Gastrocnemius medialis (tissue), 4 donors: ENCODE measurements around the gene CMTR2.

Source experiments
- POLR2A ChIP-seq, 2 donors: fragments of 450-650 bp; IDR thresholded peaks; one replicate each; pipeline ENCODE4 v1.6.1; 2017; ENCODE audit warnings: antibody characterized with exemption in 2 of 2, mild to moderate bottlenecking in 2 of 2, moderate library complexity in 2 of 2
- TF ChIP-seq, protein P1 (sequence below), 5 experiments: fragments of 450-650 bp in 3 of 5; fragments of 200-600 bp in 2 of 5; sonication (generic) in 2 of 5; IDR thresholded peaks in 4 of 5; conservative IDR thresholded peaks in 1 of 5; 1 replicate in 4 of 5; 2 replicates in 1 of 5; pipeline ENCODE4 v1.5.1; 2016 to 2019; ENCODE audit warnings: antibody characterized with exemption in 5 of 5, mild to moderate bottlenecking in 3 of 5, moderate library complexity in 3 of 5

DNA sequence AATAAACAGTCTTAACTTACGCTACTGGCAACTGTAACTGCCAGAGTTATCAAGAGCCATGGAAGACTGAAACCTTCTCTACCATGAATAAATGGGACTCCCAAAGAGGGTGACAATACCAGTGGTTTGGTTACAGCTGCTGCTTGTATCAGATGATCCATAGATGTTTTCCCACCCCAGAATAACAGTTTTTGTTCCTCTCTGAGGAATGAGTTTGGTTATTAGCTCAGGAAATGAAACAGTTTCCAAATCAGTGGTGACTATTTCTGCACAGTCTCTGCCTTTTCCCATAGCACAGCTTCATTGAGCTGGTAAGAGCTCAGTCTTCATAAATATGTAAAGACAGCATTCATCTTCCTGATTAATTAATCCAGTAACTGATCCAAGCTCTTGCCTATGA is 44.7 kb downstream of the CMTR2 start:
- TF ChIP-seq POLR2A (IDR thresholded peaks at IDR 0.05), result no peak
- TF ChIP-seq, protein P1, sequence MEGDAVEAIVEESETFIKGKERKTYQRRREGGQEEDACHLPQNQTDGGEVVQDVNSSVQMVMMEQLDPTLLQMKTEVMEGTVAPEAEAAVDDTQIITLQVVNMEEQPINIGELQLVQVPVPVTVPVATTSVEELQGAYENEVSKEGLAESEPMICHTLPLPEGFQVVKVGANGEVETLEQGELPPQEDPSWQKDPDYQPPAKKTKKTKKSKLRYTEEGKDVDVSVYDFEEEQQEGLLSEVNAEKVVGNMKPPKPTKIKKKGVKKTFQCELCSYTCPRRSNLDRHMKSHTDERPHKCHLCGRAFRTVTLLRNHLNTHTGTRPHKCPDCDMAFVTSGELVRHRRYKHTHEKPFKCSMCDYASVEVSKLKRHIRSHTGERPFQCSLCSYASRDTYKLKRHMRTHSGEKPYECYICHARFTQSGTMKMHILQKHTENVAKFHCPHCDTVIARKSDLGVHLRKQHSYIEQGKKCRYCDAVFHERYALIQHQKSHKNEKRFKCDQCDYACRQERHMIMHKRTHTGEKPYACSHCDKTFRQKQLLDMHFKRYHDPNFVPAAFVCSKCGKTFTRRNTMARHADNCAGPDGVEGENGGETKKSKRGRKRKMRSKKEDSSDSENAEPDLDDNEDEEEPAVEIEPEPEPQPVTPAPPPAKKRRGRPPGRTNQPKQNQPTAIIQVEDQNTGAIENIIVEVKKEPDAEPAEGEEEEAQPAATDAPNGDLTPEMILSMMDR (IDR thresholded peaks at IDR 0.05 in 4 of 5, conservative IDR thresholded peaks at IDR 0.05 in 1 of 5), result no peak
